ENCODE data around the gene SLC25A23.

GRCh38 chr19:6466526-6467248 is 7.1 kb upstream of the SLC25A23 start:
- TF ChIP-seq CTCF (IDR thresholded peaks at IDR 0.05; ENCODE audit: control extremely low read depth in 1 of 3, insufficient read depth in 1 of 3, low read depth in 1 of 3, low read length in 3 of 3) = no peak
- no peak for TF ChIP-seq RFX5 (IDR thresholded peaks at IDR 0.05; ENCODE audit: borderline replicate concordance, low read depth, low read length)
- TF ChIP-seq POLR2A (IDR thresholded peaks at IDR 0.05; ENCODE audit: control extremely low read depth in 1 of 2, low read depth in 2 of 2, low read length in 2 of 2) = no peak
- no peak for TF ChIP-seq GABPA (IDR thresholded peaks at IDR 0.05; ENCODE audit: borderline replicate concordance, insufficient read depth, low read length)
- no peak for TF ChIP-seq POLR2AphosphoS5 (IDR thresholded peaks at IDR 0.05; ENCODE audit: low read depth, low read length)
- TF ChIP-seq TAF1 (IDR thresholded peaks at IDR 0.05; ENCODE audit: low read depth, low read length) = no peak
- no peak for TF ChIP-seq EP300 (IDR thresholded peaks at IDR 0.05; ENCODE audit: borderline replicate concordance in 1 of 2, low read depth in 2 of 2, low read length in 2 of 2)
- TF ChIP-seq GTF2F1 (IDR thresholded peaks at IDR 0.05; ENCODE audit: borderline replicate concordance, low read depth, low read length) = no peak
- TF ChIP-seq FOSL1 (IDR thresholded peaks at IDR 0.05; ENCODE audit: insufficient read depth, low read depth, low read length) = no peak
